HG03103 (cell line): ENCODE measurements around the gene CCDC184.

Experiments
- ATAC-seq: cut with Tn5 transposase; IDR thresholded peaks from one replicate; pipeline ENCODE4 v1.9.1; 2021; ENCODE audit warnings: low read depth; ENCODE audit not compliant: unreplicated experiment

CCDC184 gene

GRCh38 chr12:48177982-48178381 is 5.5 kb upstream of the CCDC184 start:
- no peak for ATAC-seq

GRCh38 chr12:48179466-48179865 is 4.0 kb upstream of the CCDC184 start:
- ATAC-seq, result no peak

GRCh38 chr12:48180424-48180823 is 3.0 kb upstream of the CCDC184 start:
- no peak for ATAC-seq

- no peak for ATAC-seq
Measured at GRCh38 chr12:48180857-48181495, 2.5 kb upstream of the CCDC184 start.

- no peak for ATAC-seq
Measured at GRCh38 chr12:48182631-48183030, 813 bp upstream of the CCDC184 start.

GRCh38 chr12:48183876-48184548 is 568 bp downstream of the CCDC184 start:
- no peak for ATAC-seq

- no peak for ATAC-seq
Measured at GRCh38 chr12:48184549-48184922, 1.1 kb downstream of the CCDC184 start.

- ATAC-seq, result no peak
Measured at GRCh38 chr12:48185181-48185919, 1.9 kb downstream of the CCDC184 start.

- no peak for ATAC-seq
Measured at GRCh38 chr12:48187916-48188695, 4.7 kb downstream of the CCDC184 start.

GRCh38 chr12:48189331-48190125 is 6.1 kb downstream of the CCDC184 start:
- no peak for ATAC-seq

- no peak for ATAC-seq
Measured at GRCh38 chr12:48191096-48191495, 7.7 kb downstream of the CCDC184 start.

GRCh38 chr12:48192861-48193260 is 9.4 kb downstream of the CCDC184 start:
- ATAC-seq, result no peak

- no peak for ATAC-seq
Measured at GRCh38 chr12:48193623-48194022, 10.2 kb downstream of the CCDC184 start.

- ATAC-seq, result no peak
Measured at GRCh38 chr12:48194799-48195201, 11.4 kb downstream of the CCDC184 start.

- no peak for ATAC-seq
Measured at GRCh38 chr12:48197549-48197970, 14.1 kb downstream of the CCDC184 start.

GRCh38 chr12:48197971-48198671 is 14.7 kb downstream of the CCDC184 start:
- peak; percentile 98 for ATAC-seq

GRCh38 chr12:48198672-48198971 is 15.2 kb downstream of the CCDC184 start:
- peak; percentile 4 for ATAC-seq

- ATAC-seq, result no peak
Measured at GRCh38 chr12:48198985-48199384, 15.5 kb downstream of the CCDC184 start.

- no peak for ATAC-seq
Measured at GRCh38 chr12:48199774-48200221, 16.4 kb downstream of the CCDC184 start.

GRCh38 chr12:48201091-48201490 is 17.6 kb downstream of the CCDC184 start:
- ATAC-seq, result no peak
